ENCODE measurements around the gene TTYH3. TPM values are rescaled to one million over a fixed set of nuclear protein-coding genes. Genes with fewer than 3 reads are reported as not detected.

The TTYH3 gene
- total and polyA plus RNA-seq, 2 donors from 2014 or later: 22.5 to 55.0 TPM

GRCh38 chr7:2645274-2645868 is 13.6 kb downstream of the TTYH3 start:
- DNase-seq (peak in 1 of 5 donors; percentile 53), FAIRE-seq (no peak)
- intact Hi-C loops (cut with DNase I): no loop called here
- H3K9ac ChIP-seq (ENCODE audit: low read length in 3 of 3): no peak overlapping the region
- no peak overlapping the region for H3K27ac ChIP-seq (ENCODE audit: low read depth in 2 of 2, low read length in 2 of 2)
- no peaks in the 10 kb centered on the region for H3K27me3 ChIP-seq (ENCODE audit: control insufficient read depth, insufficient read depth, low read length)
- H3K36me3 ChIP-seq (ENCODE audit: control insufficient read depth in 2 of 3, insufficient read depth in 3 of 3, low read length in 3 of 3): peaks cover 0 to 10% (median 2%) of the 10 kb centered on the region in 3 donors
- no peak for TF ChIP-seq CTCF (IDR thresholded peaks at IDR 0.05; ENCODE audit: borderline replicate concordance, extremely low read depth, insufficient read depth)
- H3K4me1 ChIP-seq (ENCODE audit: control insufficient read depth in 2 of 3, insufficient read depth in 2 of 3, low read depth in 1 of 3, low read length in 3 of 3): peaks cover 0 to 24% (median 11%) of the 10 kb centered on the region in 3 donors
- H3K9me3 ChIP-seq (ENCODE audit: control insufficient read depth in 2 of 3, insufficient read depth in 1 of 3, low read length in 3 of 3): no peaks in the 10 kb centered on the region
- H3K4me3 ChIP-seq (ENCODE audit: low read length in 3 of 3): no peak overlapping the region

GRCh38 chr7:2646336-2646679 is 14.5 kb downstream of the TTYH3 start:
- intact Hi-C loops (cut with DNase I): no loop called here
- H3K36me3 ChIP-seq (ENCODE audit: control insufficient read depth in 2 of 3, insufficient read depth in 3 of 3, low read length in 3 of 3): peaks cover 0 to 10% (median 2%) of the 10 kb centered on the region in 3 donors
- no peak overlapping the region for H3K4me3 ChIP-seq (ENCODE audit: low read length in 3 of 3)
- DNase-seq: no peak
- H3K4me1 ChIP-seq (ENCODE audit: control insufficient read depth in 2 of 3, insufficient read depth in 2 of 3, low read depth in 1 of 3, low read length in 3 of 3): peaks cover 0 to 16% (median 5%) of the 10 kb centered on the region in 3 donors
- no peaks in the 10 kb centered on the region for H3K27me3 ChIP-seq (ENCODE audit: control insufficient read depth, insufficient read depth, low read length)
- H3K27ac ChIP-seq (ENCODE audit: low read depth in 2 of 2, low read length in 2 of 2): no peak overlapping the region
- H3K9me3 ChIP-seq (ENCODE audit: control insufficient read depth in 2 of 3, insufficient read depth in 1 of 3, low read length in 3 of 3): no peaks in the 10 kb centered on the region
- no peak for FAIRE-seq
- no peak overlapping the region for H3K9ac ChIP-seq (ENCODE audit: low read length in 3 of 3)
- TF ChIP-seq CTCF (IDR thresholded peaks at IDR 0.05; ENCODE audit: borderline replicate concordance, extremely low read depth, insufficient read depth): no peak

- TF ChIP-seq CTCF (IDR thresholded peaks at IDR 0.05; ENCODE audit: borderline replicate concordance, extremely low read depth, insufficient read depth): no peak
- no peak for FAIRE-seq
- intact Hi-C loops (cut with DNase I): no loop called here
These were observed 15.1 kb downstream of the TTYH3 start for GRCh38 chr7:2646680-2647571.

More at GRCh38 chr7:2646680-2647571, 15.1 kb downstream of the TTYH3 start:
- Histone ChIP-seq H3K9me3 (ENCODE audit: control insufficient read depth in 2 of 3, insufficient read depth in 1 of 3, low read length in 3 of 3) (no peaks in the 10 kb centered on the region), H3K9ac (ENCODE audit: low read length in 3 of 3) (no peak overlapping the region), H3K4me1 (ENCODE audit: control insufficient read depth in 2 of 3, insufficient read depth in 2 of 3, low read depth in 1 of 3, low read length in 3 of 3) (peaks cover 0 to 11% (median 2%) of the 10 kb centered on the region in 3 donors), H3K4me3 (ENCODE audit: low read length in 3 of 3) (no peak overlapping the region), H3K27me3 (ENCODE audit: control insufficient read depth, insufficient read depth, low read length) (no peaks in the 10 kb centered on the region), H3K36me3 (ENCODE audit: control insufficient read depth in 2 of 3, insufficient read depth in 3 of 3, low read length in 3 of 3) (peaks cover 3 to 15% (median 4%) of the 10 kb centered on the region in 3 donors), H3K27ac (ENCODE audit: low read depth in 2 of 2, low read length in 2 of 2) (no peak overlapping the region)
- DNase-seq: peak in 1 of 5 donors; percentile 66

All from kidney (tissue), 14 donors.